Tibial nerve (tissue), 3 donors: ENCODE data around the gene NRCAM.

Source experiments
- CTCF ChIP-seq, 5 experiments: fragments of 200-600 bp in 3 of 5; fragments of 450-650 bp in 2 of 5; sonication (generic) in 3 of 5; IDR thresholded peaks; one replicate each; pipeline ENCODE4 v1.5.1; 2016 to 2019; ENCODE audit warnings: antibody characterized with exemption in 5 of 5, mild to moderate bottlenecking in 3 of 5, moderate library complexity in 2 of 5
- POLR2A ChIP-seq, 2 donors: fragments of 450-650 bp; IDR thresholded peaks; one replicate each; pipeline ENCODE4 v1.6.1; 2017; ENCODE audit warnings: antibody characterized with exemption in 2 of 2, mild to moderate bottlenecking in 2 of 2, moderate library complexity in 2 of 2

- TF ChIP-seq CTCF (IDR thresholded peaks at IDR 0.05) (no peak), POLR2A (IDR thresholded peaks at IDR 0.05) (no peak)
Measured at GRCh38 chr7:108137993-108138392, 318.2 kb downstream of the NRCAM start.
